Stimulated activated effector memory CD8-positive, alpha-beta T cell treated with anti-CD3 and anti-CD28 coated beads, Interleukin-12 subunit alpha, Interleukin-12 subunit beta, amount 100 ng/mL, for 72 hours (primary cell): ENCODE results near the gene CHD5.
A peak's percentile ranks its signal among the peaks of the same experiment; 100 is the strongest.

ENCODE experiments used
- ATAC-seq: fragments of 150-1000 bp; cut with Tn5 transposase; 2 replicates; pipeline ENCODE4 v1.10.0; 2021
- DNase-seq, 2 donors: peaks; one replicate each; pipeline ENCODE4 v3.0.0; 2021 to 2022; ENCODE audit warnings: low spot score in 2 of 2
- H3K27ac Mint-ChIP-seq: one replicate; pipeline ENCODE4 v1.8.0; 2022; ENCODE audit warnings: mild to moderate bottlenecking, mixed read lengths
- H3K36me3 Mint-ChIP-seq: one replicate; pipeline ENCODE4 v1.8.0; 2022; ENCODE audit warnings: mild to moderate bottlenecking, mixed read lengths
- H3K4me1 Mint-ChIP-seq: one replicate; pipeline ENCODE4 v1.8.0; 2022; ENCODE audit warnings: mixed read lengths
- H3K4me3 Mint-ChIP-seq: one replicate; pipeline ENCODE4 v1.8.0; 2022; ENCODE audit warnings: mild to moderate bottlenecking, mixed read lengths
- H3K9me3 Mint-ChIP-seq: one replicate; pipeline ENCODE4 v1.8.0; 2022; ENCODE audit warnings: mixed read lengths

The CHD5 gene

DNA sequence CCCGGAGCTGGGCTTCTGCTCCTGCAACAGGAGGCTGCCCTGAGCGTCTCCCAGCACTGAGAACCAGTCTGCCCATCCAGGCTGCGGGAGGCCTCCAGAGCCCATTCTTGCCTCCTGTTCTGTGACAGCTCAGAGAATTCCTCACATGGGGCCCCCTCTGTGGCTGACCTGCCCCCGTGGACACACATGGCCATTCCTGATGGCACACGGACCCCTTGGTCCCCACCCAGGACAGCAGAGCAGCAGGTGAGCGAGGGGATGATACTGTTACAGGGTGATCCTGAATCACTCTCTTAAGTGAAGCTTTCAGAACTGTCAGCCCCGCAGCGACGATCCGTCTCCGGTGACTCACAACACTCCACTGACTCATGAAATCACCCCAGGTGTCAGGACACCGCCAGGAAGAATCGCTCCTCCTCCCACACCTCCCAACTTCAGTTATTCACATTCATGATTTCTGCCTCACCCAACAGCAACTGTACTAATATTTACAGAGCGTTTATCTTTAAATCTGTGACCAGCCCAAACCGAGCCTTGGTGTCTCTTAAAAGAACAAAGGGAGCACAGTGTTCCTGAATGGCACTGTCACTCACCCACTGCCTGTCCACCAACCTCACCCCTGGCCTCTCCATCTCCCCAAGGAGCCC, 22.5 kb downstream of the CHD5 start:
- DNase-seq, result no peak
- Mint-ChIP-seq H3K27ac (peak overlapping the region; percentile 58), H3K36me3 (no peaks in the 10 kb centered on the region), H3K9me3 (no peaks in the 10 kb centered on the region), H3K4me3 (no peak overlapping the region), H3K4me1 (peaks cover 23% of the 10 kb centered on the region)
- peak; percentile 82 for ATAC-seq

DNA sequence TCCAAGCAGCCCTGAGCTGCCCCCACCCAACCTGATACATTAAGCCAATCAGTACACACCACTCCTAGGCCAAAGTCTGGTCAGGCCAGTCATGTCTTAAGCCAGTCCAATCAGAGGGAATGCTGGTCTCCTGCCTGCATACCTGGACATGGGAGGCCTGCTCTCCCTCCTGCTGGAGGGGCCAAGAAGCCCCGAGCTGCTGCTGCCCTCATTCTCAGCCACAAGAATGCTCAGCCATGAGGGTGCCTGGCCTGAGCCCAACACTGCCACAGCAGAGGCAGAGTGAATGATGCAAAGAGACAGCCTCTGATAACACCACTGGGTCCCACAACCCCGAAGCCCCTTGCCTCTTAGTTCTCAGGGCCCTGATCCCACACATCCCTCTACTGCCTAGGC, 23.0 kb downstream of the CHD5 start:
- no peak for DNase-seq
- peaks cover 23% of the 10 kb centered on the region for H3K4me1 Mint-ChIP-seq
- no peaks in the 10 kb centered on the region for H3K9me3 Mint-ChIP-seq
- H3K36me3 Mint-ChIP-seq, result no peaks in the 10 kb centered on the region
- no peak for ATAC-seq
- H3K4me3 Mint-ChIP-seq, result no peak overlapping the region
- peak overlapping the region; percentile 26 for H3K27ac Mint-ChIP-seq

GRCh38 chr1:6154525-6155319, 25.4 kb downstream of the CHD5 start:
- no peak overlapping the region for H3K4me3 Mint-ChIP-seq
- H3K9me3 Mint-ChIP-seq, result no peaks in the 10 kb centered on the region
- no peaks in the 10 kb centered on the region for H3K36me3 Mint-ChIP-seq
- peaks cover 17% of the 10 kb centered on the region for H3K4me1 Mint-ChIP-seq
- H3K27ac Mint-ChIP-seq, result peak overlapping the region; percentile 68
- DNase-seq (no peak), ATAC-seq (no peak)

GRCh38 chr1:6152882-6153281, 27.2 kb downstream of the CHD5 start:
- Mint-ChIP-seq H3K27ac (no peak overlapping the region), H3K4me3 (no peak overlapping the region), H3K36me3 (no peaks in the 10 kb centered on the region), H3K4me1 (peaks cover 25% of the 10 kb centered on the region), H3K9me3 (no peaks in the 10 kb centered on the region)
- DNase-seq, result no peak
- ATAC-seq, result no peak

GRCh38 chr1:6152181-6152580, 27.9 kb downstream of the CHD5 start:
- H3K36me3 Mint-ChIP-seq, result no peaks in the 10 kb centered on the region
- no peaks in the 10 kb centered on the region for H3K9me3 Mint-ChIP-seq
- no peak overlapping the region for H3K4me3 Mint-ChIP-seq
- peaks cover 19% of the 10 kb centered on the region for H3K4me1 Mint-ChIP-seq
- no peak for DNase-seq
- ATAC-seq, result no peak
- H3K27ac Mint-ChIP-seq, result no peak overlapping the region

GRCh38 chr1:6151291-6151822, 28.8 kb downstream of the CHD5 start:
- no peaks in the 10 kb centered on the region for H3K36me3 Mint-ChIP-seq
- DNase-seq (no peak), ATAC-seq (no peak)
- H3K4me1 Mint-ChIP-seq, result peaks cover 19% of the 10 kb centered on the region
- H3K4me3 Mint-ChIP-seq, result no peak overlapping the region
- no peak overlapping the region for H3K27ac Mint-ChIP-seq
- H3K9me3 Mint-ChIP-seq, result no peaks in the 10 kb centered on the region

GRCh38 chr1:6150006-6150938, 29.8 kb downstream of the CHD5 start:
- Mint-ChIP-seq H3K4me1 (peaks cover 14% of the 10 kb centered on the region), H3K27ac (no peak overlapping the region), H3K4me3 (no peak overlapping the region), H3K36me3 (no peaks in the 10 kb centered on the region), H3K9me3 (no peaks in the 10 kb centered on the region)
- DNase-seq (no peak), ATAC-seq (no peak)

- H3K9me3 Mint-ChIP-seq, result no peaks in the 10 kb centered on the region
- H3K4me1 Mint-ChIP-seq, result peaks cover 11% of the 10 kb centered on the region
- no peak overlapping the region for H3K4me3 Mint-ChIP-seq
- H3K27ac Mint-ChIP-seq, result no peak overlapping the region
- DNase-seq (no peak), ATAC-seq (no peak)
- H3K36me3 Mint-ChIP-seq, result no peaks in the 10 kb centered on the region
These were observed 30.5 kb downstream of the CHD5 start for GRCh38 chr1:6149597-6149996.

DNA sequence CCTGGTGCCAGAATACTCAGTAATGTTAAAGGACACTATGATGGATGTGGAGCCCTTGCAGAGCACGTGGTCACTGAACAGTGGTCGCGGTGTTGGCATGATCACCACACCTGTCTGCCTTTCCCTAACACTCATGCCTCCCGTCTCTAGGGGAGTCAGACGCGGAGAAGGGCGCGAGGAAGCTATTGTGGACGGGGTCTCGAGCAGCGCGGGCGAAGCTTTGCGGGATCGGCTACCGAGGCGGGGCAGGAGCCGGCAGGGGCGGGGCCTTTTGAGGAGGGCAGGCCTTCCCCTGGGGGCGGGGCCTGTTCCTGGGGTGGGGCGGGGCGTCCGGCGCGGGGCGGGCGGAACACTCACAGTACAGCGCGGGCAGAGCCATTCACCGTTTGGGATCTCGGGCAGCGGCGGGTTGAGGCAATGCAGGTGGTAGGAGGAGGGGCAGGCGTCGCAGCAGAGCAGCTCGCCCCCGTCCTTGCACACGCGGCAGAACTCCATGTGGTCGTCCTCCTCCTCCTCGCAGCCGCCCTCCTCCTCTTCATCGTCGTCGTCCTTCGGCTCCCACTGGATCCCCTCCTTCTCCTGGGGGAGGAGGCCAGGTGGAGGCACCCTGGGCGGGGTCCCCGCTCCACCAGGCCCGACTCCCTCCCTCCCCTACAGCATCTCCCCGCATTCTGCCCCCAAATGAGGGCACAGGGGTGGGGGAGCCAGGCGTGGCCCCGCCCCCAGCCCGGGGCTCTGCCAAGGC, 31.5 kb downstream of the CHD5 start:
- Mint-ChIP-seq H3K4me3 (peak overlapping the region; percentile 39), H3K36me3 (no peaks in the 10 kb centered on the region), H3K4me1 (peaks cover 11% of the 10 kb centered on the region), H3K27ac (no peak overlapping the region), H3K9me3 (no peaks in the 10 kb centered on the region)
- peak; percentile 78 for ATAC-seq
- DNase-seq, result peak; percentile 52 to 65

DNA sequence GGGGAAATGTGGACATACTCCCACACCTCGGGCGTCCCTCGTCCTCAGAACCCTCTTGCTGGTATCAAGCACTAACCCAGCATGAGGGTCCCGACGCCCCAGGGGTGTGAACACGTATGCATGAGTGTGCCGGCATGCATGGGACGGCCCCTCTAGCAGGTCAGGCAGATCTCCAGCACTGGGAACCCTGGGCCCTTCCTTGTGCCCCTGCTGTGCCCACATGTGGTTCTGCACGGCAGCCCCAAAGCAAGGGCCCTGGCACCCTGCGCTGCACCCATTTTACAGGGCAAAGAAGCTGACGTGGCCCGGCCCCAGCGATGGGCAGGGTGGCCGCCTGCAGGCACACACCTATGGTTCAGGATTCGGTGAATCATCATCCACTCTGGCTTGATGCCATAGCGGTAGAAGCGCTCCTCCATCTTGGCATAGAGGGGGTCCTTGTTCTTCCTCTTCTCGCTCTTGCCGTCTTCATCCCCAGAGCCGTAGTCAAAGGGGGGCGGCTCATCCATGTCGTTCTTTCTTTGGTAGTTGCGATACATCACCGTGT, 34.2 kb downstream of the CHD5 start:
- Mint-ChIP-seq H3K27ac (no peak overlapping the region), H3K36me3 (no peaks in the 10 kb centered on the region), H3K9me3 (no peaks in the 10 kb centered on the region), H3K4me3 (no peak overlapping the region), H3K4me1 (peaks cover 11% of the 10 kb centered on the region)
- no peak for ATAC-seq
- DNase-seq, result no peak

GRCh38 chr1:6145396-6145750, 34.7 kb downstream of the CHD5 start:
- Mint-ChIP-seq H3K9me3 (no peaks in the 10 kb centered on the region), H3K4me3 (no peak overlapping the region), H3K36me3 (no peaks in the 10 kb centered on the region), H3K4me1 (peaks cover 11% of the 10 kb centered on the region), H3K27ac (no peak overlapping the region)
- DNase-seq (no peak), ATAC-seq (no peak)

DNA sequence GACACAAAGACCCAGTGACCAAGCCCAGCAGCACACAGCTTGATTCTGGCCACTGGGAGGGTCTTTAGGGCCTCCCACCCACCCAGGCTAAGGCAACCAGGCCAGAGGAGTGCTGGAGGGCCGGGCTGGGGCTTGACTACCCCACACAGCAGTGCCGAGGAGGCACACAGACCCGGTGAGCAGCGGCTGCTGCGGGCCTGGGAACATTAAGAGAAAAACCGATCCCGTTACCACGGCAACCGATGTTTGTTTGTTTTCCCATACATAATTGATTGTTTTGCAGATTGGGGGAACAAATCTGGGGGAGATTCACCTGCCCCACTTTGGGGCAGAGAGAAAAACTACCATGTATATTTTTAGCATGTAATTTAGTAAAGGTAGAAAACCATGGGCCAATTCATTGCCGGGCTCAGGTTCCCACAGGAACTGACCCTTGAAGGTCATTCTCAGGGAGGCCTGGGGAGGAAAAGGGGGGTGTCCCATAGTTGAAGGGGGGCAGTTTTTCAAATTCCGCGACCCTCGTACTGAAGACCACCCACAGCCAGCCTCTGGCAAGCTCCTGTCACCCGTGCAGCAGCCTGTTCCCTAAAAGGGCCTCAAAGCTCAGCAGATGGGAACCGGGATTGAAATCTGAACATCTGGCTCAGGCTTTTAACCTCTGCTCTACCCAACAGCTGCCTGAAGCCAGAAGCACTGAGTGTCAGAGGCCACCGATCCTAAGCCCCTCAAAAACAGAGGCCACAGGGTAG, 35.3 kb downstream of the CHD5 start:
- no peak for DNase-seq
- no peak overlapping the region for H3K4me3 Mint-ChIP-seq
- ATAC-seq, result no peak
- no peaks in the 10 kb centered on the region for H3K36me3 Mint-ChIP-seq
- no peak overlapping the region for H3K27ac Mint-ChIP-seq
- peaks cover 11% of the 10 kb centered on the region for H3K4me1 Mint-ChIP-seq
- no peaks in the 10 kb centered on the region for H3K9me3 Mint-ChIP-seq

GRCh38 chr1:6144175-6144574, 35.9 kb downstream of the CHD5 start:
- no peak for DNase-seq
- Mint-ChIP-seq H3K36me3 (no peaks in the 10 kb centered on the region), H3K4me1 (peaks cover 11% of the 10 kb centered on the region), H3K4me3 (no peak overlapping the region), H3K9me3 (no peaks in the 10 kb centered on the region), H3K27ac (no peak overlapping the region)
- ATAC-seq, result no peak

DNA sequence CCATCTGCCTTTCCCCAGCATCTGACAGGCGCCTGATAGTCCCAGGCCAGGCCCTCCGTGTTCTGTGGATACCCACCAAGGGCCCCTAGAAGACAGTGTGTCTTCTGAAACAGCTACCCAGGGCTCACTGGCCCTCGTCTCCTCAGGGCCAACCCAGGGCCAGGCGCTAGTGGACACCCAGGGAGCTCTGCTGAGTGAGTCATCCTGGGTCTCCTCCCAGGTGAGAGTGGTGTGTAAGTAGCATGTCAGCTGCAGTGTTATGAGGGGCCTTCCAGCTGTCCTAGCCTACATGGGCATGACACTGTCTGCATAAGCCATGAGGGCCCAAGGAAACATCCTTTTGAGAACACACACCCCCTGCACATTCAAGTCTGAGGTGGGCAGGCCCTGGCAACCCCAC, 36.7 kb downstream of the CHD5 start:
- H3K9me3 Mint-ChIP-seq, result no peaks in the 10 kb centered on the region

More for the DNA sequence above, 36.7 kb downstream of the CHD5 start:
- ATAC-seq (no peak), DNase-seq (no peak)
- H3K4me3 Mint-ChIP-seq, result no peak overlapping the region
- no peak overlapping the region for H3K27ac Mint-ChIP-seq
- H3K4me1 Mint-ChIP-seq, result peaks cover 7% of the 10 kb centered on the region
- no peaks in the 10 kb centered on the region for H3K36me3 Mint-ChIP-seq
